HG03139 (cell line): ENCODE results near the gene EGF.
"Not testable (repeated sequence)": the region's sequence is repeated elsewhere in the genome, so short reads cannot be mapped to it uniquely, and the experiment has no call there.

ENCODE experiments used
- ATAC-seq: cut with Tn5 transposase; IDR thresholded peaks from one replicate; pipeline ENCODE4 v1.9.1; 2021; ENCODE audit not compliant: unreplicated experiment

The EGF gene

DNA sequence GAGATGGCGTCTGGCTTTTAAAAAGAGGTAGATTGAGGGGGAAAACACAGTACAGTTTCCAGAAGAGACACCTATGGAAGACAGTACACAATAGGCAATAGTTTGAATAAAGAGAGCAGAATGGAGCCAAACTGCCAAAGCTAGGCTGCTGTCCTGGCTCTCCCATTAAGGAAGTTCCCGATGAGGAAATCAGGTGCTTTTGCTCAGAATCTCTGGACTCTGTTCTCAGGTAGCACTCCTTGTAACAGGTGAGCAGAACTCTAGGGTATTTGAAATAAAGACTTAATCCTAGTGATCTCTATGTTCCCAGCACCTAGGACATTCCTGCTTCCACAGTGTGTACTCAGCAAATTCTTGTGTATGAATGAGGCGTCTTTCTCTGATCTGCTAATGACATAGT is 1.6 kb downstream of the EGF start:
- no peak for ATAC-seq

- ATAC-seq, result no peak
Measured at GRCh38 chr4:109915385-109916026, 2.8 kb downstream of the EGF start.

GRCh38 chr4:109916027-109916409 is 3.3 kb downstream of the EGF start:
- ATAC-seq, result no peak

- ATAC-seq, result no peak
Measured at GRCh38 chr4:109921384-109921808, 8.7 kb downstream of the EGF start.

DNA sequence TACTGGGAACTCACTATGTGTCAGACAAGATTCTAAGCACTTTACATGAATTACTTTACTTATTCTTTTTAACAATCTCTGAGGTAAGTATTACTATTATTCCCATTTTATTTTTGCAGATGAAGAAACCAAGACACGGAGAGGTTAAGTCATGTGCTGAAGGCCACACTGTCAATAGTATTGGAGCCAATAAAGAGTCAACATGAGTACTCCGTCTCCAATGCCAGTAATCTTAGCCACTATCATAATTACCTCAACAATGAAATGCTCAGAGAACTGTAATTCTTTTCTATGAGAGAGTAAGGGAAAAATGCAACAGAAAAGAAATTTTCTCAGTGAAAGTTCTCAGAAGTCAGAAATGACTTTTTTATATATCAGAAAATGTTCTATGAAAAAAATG is 12.7 kb downstream of the EGF start:
- no peak for ATAC-seq

- ATAC-seq, result no peak
Measured at GRCh38 chr4:109928327-109929045, 15.8 kb downstream of the EGF start.

DNA sequence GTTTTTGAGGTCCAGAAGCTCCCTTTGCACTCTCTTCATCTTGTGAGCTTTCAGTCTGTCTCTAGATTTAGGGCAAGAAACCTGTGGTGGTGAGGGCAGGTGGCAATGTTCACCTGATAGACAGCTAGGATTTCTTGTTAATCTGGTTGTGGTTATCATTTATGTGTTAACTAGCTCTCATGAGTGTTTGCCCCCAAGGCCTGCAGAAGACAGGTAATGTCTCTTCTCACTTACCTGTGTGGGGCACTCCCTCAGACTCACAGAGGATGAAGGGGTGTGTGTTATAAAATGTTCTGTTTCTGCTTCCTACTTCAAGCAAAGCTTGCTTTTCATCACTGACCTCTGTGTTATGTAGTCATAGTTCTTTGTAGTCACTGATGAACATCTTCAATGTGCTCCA is 17.8 kb downstream of the EGF start:
- ATAC-seq, result no peak

DNA sequence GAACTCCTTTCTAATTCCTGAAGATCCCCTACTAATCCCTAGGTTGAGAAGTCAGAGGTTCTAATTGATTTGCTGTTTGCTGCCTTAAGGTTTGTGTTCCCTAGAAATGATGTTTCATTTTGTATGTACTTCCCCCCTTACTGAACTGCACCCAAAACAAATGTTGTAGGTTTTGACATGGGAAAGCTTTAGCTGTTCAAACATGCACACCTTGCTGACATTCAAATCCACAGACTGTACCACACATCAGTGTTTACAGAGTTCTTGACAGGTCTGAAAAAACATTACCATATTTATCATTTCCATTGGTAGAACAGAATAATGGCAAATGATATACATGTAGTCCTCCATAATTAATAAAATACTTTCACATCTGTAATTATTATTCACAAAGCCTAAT is 18.2 kb downstream of the EGF start:
- no peak for ATAC-seq

GRCh38 chr4:109931318-109931717 is 18.6 kb downstream of the EGF start:
- no peak for ATAC-seq

- not testable (repeated sequence) for ATAC-seq
Measured at GRCh38 chr4:109937352-109937751, 24.7 kb downstream of the EGF start.

DNA sequence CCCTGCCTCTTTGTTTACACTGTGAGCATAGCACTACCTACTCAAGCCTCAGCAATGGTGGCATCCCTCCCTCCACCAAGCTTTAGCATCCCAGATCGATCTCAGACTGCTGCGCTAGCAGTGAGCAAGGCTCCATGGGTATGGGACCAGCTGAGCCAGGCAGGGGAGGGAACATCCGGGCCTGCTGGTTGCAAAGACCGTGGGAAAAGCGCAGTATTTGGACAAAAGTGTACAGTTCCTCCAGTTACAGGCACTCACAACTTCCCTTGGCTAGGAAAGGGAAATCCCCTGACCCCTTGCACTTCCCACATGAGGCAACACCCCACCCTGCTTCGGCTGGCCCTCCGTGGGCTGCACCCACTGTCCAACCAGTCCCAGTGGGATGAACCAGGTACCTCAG is 26.5 kb downstream of the EGF start:
- no peak for ATAC-seq

- ATAC-seq, result no peak
Measured at GRCh38 chr4:109942292-109942926, 29.7 kb downstream of the EGF start.

GRCh38 chr4:109943745-109944144 is 31.1 kb downstream of the EGF start:
- no peak for ATAC-seq

- no peak for ATAC-seq
Measured at GRCh38 chr4:109944591-109944990, 31.9 kb downstream of the EGF start.

DNA sequence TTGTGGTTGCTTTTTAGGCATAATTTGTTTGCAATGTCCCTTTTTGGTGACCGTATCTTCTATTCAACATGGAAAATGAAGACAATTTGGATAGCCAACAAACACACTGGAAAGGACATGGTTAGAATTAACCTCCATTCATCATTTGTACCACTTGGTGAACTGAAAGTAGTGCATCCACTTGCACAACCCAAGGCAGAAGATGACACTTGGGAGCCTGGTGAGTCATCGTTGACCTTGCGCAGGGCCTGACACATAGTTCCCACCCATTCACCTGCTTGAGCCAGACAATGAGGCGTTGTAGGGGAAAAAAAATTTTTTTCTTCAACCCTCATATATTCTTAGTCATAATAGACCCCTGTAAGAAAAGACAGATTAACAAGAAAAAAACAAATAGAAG is 32.4 kb downstream of the EGF start:
- no peak for ATAC-seq

- ATAC-seq, result no peak
Measured at GRCh38 chr4:109946120-109946519, 33.4 kb downstream of the EGF start.

DNA sequence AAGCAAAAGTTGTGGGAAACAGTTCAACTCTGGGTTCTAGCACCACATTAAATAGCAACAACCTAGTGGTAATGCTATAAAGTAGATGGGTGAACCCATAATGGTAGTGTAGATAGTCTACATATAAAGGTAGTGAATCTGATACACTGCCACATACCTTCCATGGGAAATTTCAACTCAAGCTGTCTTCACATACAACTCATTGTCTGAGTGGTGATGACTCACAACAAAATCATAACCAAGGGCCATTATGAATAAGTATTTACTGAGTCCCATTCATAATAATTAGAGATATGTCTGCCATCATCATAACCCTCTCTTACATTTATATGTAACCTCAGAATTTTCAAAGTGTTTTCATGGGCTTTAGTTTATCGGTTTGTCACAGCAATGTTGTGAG is 34.8 kb downstream of the EGF start:
- ATAC-seq, result no peak

DNA sequence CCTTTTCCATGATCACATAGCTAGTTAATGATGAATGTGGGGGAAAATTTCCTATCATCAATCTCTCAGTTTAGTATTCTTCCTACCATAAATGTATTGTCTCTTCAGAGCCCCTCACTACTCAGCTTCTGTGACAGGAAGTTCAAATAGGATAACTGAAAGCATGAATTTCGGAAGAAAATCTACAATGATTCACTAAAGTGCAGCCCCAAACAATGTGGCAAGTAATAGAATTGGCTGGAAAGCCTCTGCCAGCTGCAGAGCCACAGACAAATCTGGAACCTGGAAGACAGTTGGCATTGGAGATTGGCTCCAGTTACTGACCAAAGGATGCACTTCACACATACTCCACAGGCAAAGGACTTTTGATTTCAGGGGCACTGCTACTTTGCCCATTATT is 35.2 kb downstream of the EGF start:
- no peak for ATAC-seq

DNA sequence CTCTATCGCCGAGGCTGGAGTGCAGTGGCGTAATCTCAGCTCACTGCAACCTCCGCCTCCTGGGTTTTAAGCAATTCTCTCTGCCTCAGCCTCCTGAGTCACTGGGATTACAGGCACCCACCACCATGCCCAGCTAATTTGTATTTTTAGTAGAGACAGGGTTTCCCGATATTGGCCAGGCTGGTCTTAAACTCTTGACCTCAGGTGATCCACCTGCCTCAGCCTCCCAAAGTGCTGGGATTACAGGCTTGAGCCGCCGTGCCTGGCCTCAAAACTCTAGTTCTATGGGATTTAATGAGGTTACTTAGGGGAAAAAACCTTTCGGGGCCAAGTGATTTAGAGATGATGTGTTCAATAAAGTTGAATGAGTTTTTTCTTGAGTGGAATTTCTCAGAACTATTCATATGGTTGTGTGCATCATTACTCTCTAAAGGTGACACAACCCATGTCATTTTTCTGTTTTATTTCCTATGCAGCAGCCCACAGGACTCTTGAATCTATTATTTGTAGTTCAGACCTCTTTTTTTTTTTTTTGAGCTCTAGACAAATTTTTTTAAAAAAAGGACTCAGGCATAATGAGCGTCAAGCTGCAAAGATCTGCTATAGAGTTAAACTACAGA is 36.5 kb downstream of the EGF start:
- not testable (repeated sequence) for ATAC-seq

- ATAC-seq, result no peak
Measured at GRCh38 chr4:109952612-109953011, 39.9 kb downstream of the EGF start.

GRCh38 chr4:109953556-109953955 is 40.9 kb downstream of the EGF start:
- no peak for ATAC-seq

DNA sequence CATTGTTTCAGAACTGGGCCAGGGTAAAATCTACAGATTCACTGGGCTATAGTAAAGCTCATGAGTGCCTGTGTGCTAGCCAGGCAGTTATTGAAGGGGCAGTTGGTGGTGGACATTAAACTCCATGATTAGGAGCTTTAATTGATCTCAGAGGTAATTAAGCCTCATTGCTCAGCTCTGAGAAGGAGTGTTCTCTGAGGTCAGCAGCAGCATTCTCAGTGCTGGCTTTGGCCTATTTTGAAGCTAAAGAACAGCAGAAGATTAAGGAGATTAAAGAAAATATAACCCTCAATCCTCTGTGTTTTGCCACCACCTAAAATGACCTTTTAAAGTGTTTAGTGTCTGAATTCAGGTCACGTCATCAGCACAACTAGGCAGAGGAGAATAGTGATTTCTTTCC is 42.5 kb downstream of the EGF start:
- ATAC-seq, result no peak
